T-helper 17 cell (primary cell): Measurements from ENCODE around the gene DCTN2. TPM values are rescaled to one million over a fixed set of nuclear protein-coding genes. Genes with fewer than 3 reads are reported as not detected.
A peak's percentile ranks its signal among the peaks of the same experiment; 100 is the strongest.
"Not testable (repeated sequence)": the region's sequence is repeated elsewhere in the genome, so short reads cannot be mapped to it uniquely, and the experiment has no call there.

ENCODE experiments used
- ATAC-seq: fragments of 150-1000 bp; cut with Tn5 transposase; 2 replicates; pipeline ENCODE4 v1.10.0; 2021; ENCODE audit warnings: mild to moderate bottlenecking, moderate library complexity
- DNase-seq, 3 donors: peaks; one replicate each; pipeline versions ENCODE4 v3.0.0 to v3.0.0-alpha.2; 2020 to 2021
- H3K9me3 ChIP-seq: one replicate; pipeline ENCODE4 v1.7.0; 2013; ENCODE audit warnings: low read length, mild to moderate bottlenecking; ENCODE audit not compliant: control insufficient read depth, poor library complexity, severe bottlenecking
- H3K27ac Mint-ChIP-seq: one replicate; pipeline ENCODE4 v1.8.0; 2022; ENCODE audit warnings: mild to moderate bottlenecking, moderate library complexity, mixed read lengths
- H3K27me3 Mint-ChIP-seq: one replicate; pipeline ENCODE4 v1.8.0; 2022; ENCODE audit warnings: mixed read lengths
- H3K36me3 Mint-ChIP-seq: one replicate; pipeline ENCODE4 v1.8.0; 2022; ENCODE audit warnings: low read depth, mixed read lengths
- H3K4me1 Mint-ChIP-seq: one replicate; pipeline ENCODE4 v1.8.0; 2022; ENCODE audit warnings: mild to moderate bottlenecking, mixed read lengths
- H3K4me3 Mint-ChIP-seq: one replicate; pipeline ENCODE4 v1.8.0; 2022; ENCODE audit warnings: mild to moderate bottlenecking, moderate library complexity, mixed read lengths
- total RNA-seq, 4 donors: library from RNA in 2 of 4; stranded (reverse) in 2 of 4; gene quantifications; one replicate each; pipeline ENCODE4 v1.2.3 and lab custom pipeline; 2022 to 2026

The DCTN2 gene
- total RNA-seq, 2 donors from 2014 or later = 63.9 to 78.8 TPM

GRCh38 chr12:57502311-57502969 lies 44.6 kb downstream of the DCTN2 start:
- H3K4me1 Mint-ChIP-seq, ATAC-seq, H3K27me3 Mint-ChIP-seq, H3K27ac Mint-ChIP-seq, H3K4me3 Mint-ChIP-seq, DNase-seq, H3K9me3 ChIP-seq: not testable (repeated sequence)
- peaks cover 12% of the 10 kb centered on the region for H3K36me3 Mint-ChIP-seq

GRCh38 chr12:57500213-57500612 lies 46.8 kb downstream of the DCTN2 start:
- Mint-ChIP-seq H3K4me1 (peaks cover 14% of the 10 kb centered on the region), H3K36me3 (peaks cover 18% of the 10 kb centered on the region), H3K4me3 (no peak overlapping the region), H3K27ac (peak overlapping the region; percentile 62), H3K27me3 (no peaks in the 10 kb centered on the region)
- DNase-seq = no peak
- no peaks in the 10 kb centered on the region for H3K9me3 ChIP-seq
- no peak for ATAC-seq

GRCh38 chr12:57498571-57498970 lies 48.4 kb downstream of the DCTN2 start:
- no peak for DNase-seq
- ATAC-seq = no peak
- Mint-ChIP-seq H3K4me3 (no peak overlapping the region), H3K27ac (peak overlapping the region; percentile 56), H3K36me3 (peaks cover 18% of the 10 kb centered on the region), H3K4me1 (peaks cover 12% of the 10 kb centered on the region), H3K27me3 (no peaks in the 10 kb centered on the region)
- no peaks in the 10 kb centered on the region for H3K9me3 ChIP-seq

- peak overlapping the region; percentile 56 for H3K27ac Mint-ChIP-seq
- H3K9me3 ChIP-seq = no peaks in the 10 kb centered on the region
- H3K4me1 Mint-ChIP-seq = peaks cover 12% of the 10 kb centered on the region
- H3K27me3 Mint-ChIP-seq = no peaks in the 10 kb centered on the region
- peaks cover 18% of the 10 kb centered on the region for H3K36me3 Mint-ChIP-seq
- no peak for ATAC-seq
- DNase-seq = no peak
- no peak overlapping the region for H3K4me3 Mint-ChIP-seq
Observed at GRCh38 chr12:57498132-57498502, 48.9 kb downstream of the DCTN2 start.

- ATAC-seq = no peak
- peak overlapping the region; percentile 56 for H3K27ac Mint-ChIP-seq
- H3K4me3 Mint-ChIP-seq = no peak overlapping the region
Observed at GRCh38 chr12:57497223-57498131, 49.5 kb downstream of the DCTN2 start.

GRCh38 chr12:57496822-57497221 lies 50.2 kb downstream of the DCTN2 start:
- peak overlapping the region; percentile 56 for H3K27ac Mint-ChIP-seq
- H3K4me1 Mint-ChIP-seq = peaks cover 17% of the 10 kb centered on the region
- no peak overlapping the region for H3K4me3 Mint-ChIP-seq
- no peaks in the 10 kb centered on the region for H3K9me3 ChIP-seq
- DNase-seq = no peak
- H3K36me3 Mint-ChIP-seq = peaks cover 14% of the 10 kb centered on the region
- no peak for ATAC-seq
- no peaks in the 10 kb centered on the region for H3K27me3 Mint-ChIP-seq

More at GRCh38 chr12:57497223-57498131, 49.5 kb downstream of the DCTN2 start:
- H3K9me3 ChIP-seq = no peaks in the 10 kb centered on the region
- peaks cover 17% of the 10 kb centered on the region for H3K4me1 Mint-ChIP-seq
- H3K36me3 Mint-ChIP-seq = peaks cover 18% of the 10 kb centered on the region
- no peaks in the 10 kb centered on the region for H3K27me3 Mint-ChIP-seq
- DNase-seq = no peak

- ATAC-seq, DNase-seq, H3K27ac Mint-ChIP-seq, H3K9me3 ChIP-seq, H3K27me3 Mint-ChIP-seq, H3K4me3 Mint-ChIP-seq: not testable (repeated sequence)
- H3K36me3 Mint-ChIP-seq = peaks cover 14% of the 10 kb centered on the region
- peaks cover 18% of the 10 kb centered on the region for H3K4me1 Mint-ChIP-seq
Observed at GRCh38 chr12:57495051-57495701, 51.8 kb downstream of the DCTN2 start.

- Mint-ChIP-seq H3K36me3 (peaks cover 8% of the 10 kb centered on the region), H3K27ac (peak overlapping the region; percentile 71), H3K4me1 (peaks cover 26% of the 10 kb centered on the region), H3K4me3 (peak overlapping the region; percentile 15), H3K27me3 (no peaks in the 10 kb centered on the region)
- no peaks in the 10 kb centered on the region for H3K9me3 ChIP-seq
- ATAC-seq = no peak
- no peak for DNase-seq
Observed at GRCh38 chr12:57491393-57492280, 55.4 kb downstream of the DCTN2 start.

- ATAC-seq (no peak), DNase-seq (no peak)
- Mint-ChIP-seq H3K27ac (no peak overlapping the region), H3K4me1 (peaks cover 26% of the 10 kb centered on the region), H3K36me3 (peaks cover 8% of the 10 kb centered on the region), H3K27me3 (no peaks in the 10 kb centered on the region), H3K4me3 (no peak overlapping the region)
- H3K9me3 ChIP-seq = no peaks in the 10 kb centered on the region
Observed at GRCh38 chr12:57490126-57490525, 56.9 kb downstream of the DCTN2 start.

GRCh38 chr12:57489157-57489641 lies 57.8 kb downstream of the DCTN2 start:
- peaks cover 26% of the 10 kb centered on the region for H3K4me1 Mint-ChIP-seq

GRCh38 chr12:57488402-57489156 lies 58.4 kb downstream of the DCTN2 start:
- Mint-ChIP-seq H3K4me1 (peaks cover 27% of the 10 kb centered on the region), H3K36me3 (peaks cover 8% of the 10 kb centered on the region), H3K4me3 (peak overlapping the region; percentile 98), H3K27me3 (no peaks in the 10 kb centered on the region), H3K27ac (peak overlapping the region; percentile 97)
- ATAC-seq (no peak), DNase-seq (no peak)
- H3K9me3 ChIP-seq = no peaks in the 10 kb centered on the region

More at GRCh38 chr12:57489157-57489641, 57.8 kb downstream of the DCTN2 start:
- no peaks in the 10 kb centered on the region for H3K9me3 ChIP-seq
- Mint-ChIP-seq H3K27me3 (no peaks in the 10 kb centered on the region), H3K27ac (peak overlapping the region; percentile 97), H3K4me3 (peak overlapping the region; percentile 98), H3K36me3 (peaks cover 8% of the 10 kb centered on the region)
- DNase-seq (no peak), ATAC-seq (no peak)
